Activated T-cell treated with anti-CD3 and anti-CD28 coated beads for 24 hours (primary cell): ENCODE results near the gene MYOF.
"Not testable (repeated sequence)": the region's sequence is repeated elsewhere in the genome, so short reads cannot be mapped to it uniquely, and the experiment has no call there.

ENCODE experiments used
- DNase-seq: peaks from one replicate; pipeline ENCODE4 v3.0.0-alpha.2; 2020; ENCODE audit warnings: low read depth

The MYOF gene

GRCh38 chr10:93420944-93421825, 60.9 kb downstream of the MYOF start:
- DNase-seq, result no peak

DNA sequence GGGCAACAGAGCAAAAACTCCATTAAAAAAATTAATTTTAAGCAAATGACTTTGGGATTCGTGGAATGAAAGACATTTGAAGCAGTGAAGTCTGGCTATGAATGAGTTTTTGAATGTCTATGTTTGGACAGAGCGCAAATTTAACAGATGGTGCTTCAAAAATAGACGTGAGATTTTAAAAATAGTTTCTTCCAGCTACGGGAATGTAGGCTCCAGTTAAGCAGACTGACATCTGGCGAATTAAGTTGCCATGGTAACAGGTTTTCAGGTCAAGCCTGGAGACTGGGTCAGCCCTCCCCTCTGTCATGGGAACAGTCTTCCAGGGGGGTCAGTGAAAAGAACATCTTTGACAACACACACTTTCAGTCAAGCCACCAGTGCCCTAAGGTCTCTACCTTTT, 62.0 kb downstream of the MYOF start:
- DNase-seq, result no peak

DNA sequence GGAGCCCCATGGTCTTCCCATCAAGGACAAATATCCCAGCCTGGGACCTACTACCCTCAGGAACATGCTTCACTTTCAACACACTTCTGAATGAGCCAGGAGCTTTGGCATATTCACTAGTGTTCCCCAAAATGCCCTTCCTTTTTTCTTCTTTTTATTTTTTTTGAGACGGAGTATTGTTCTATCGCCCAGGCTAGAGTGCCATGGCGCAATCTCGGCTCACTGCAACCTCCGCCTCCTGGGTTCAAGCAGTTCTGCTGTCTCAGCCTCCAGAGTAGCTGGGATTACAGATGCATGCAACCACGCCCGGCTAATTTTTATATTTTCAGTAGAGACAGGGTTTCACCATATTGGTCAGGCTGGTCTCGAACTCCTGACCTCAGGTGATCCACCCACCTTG, 63.1 kb downstream of the MYOF start:
- not testable (repeated sequence) for DNase-seq

- no peak for DNase-seq
Measured at GRCh38 chr10:93417921-93418320, 64.2 kb downstream of the MYOF start.

DNA sequence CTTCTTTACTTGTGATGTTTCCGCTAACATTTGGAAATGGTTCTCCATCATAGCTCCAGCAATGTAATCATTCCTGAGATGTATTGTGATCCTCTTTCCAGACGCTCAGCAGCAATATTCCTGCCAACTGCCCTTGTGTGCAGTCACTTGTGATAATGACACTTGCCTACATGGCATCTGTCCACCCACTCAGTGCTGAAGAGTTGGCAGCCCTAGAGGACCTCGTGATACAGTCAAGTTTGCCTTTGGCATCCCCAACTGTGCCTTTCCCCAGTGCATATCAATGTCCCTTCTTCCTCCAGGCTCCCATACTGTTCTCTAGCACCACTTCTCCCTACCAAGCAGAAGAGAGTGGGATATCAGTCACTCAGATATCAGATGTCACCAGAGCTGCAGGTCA, 64.9 kb downstream of the MYOF start:
- no peak for DNase-seq

GRCh38 chr10:93416824-93417223, 65.3 kb downstream of the MYOF start:
- DNase-seq, result no peak

DNA sequence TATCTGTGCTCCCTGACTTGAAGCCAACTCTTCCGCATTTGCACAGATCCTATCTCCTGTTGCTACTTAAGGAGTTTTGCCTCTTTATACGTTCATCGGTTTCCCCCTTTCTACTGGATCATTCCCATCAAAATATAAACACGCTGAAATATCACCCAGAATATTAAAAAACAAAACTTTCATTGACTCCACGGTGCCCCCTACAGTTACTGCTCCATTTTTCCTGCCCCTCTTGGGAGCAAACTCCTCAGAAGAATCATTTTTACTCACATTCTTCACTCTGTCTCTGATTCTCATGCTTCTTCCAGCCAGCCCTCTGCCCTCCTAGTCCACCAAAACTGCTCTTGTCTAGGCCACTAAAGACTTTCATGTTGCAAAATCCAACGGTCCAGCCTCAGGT, 66.4 kb downstream of the MYOF start:
- no peak for DNase-seq

GRCh38 chr10:93413252-93413689, 68.9 kb downstream of the MYOF start:
- no peak for DNase-seq

GRCh38 chr10:93412801-93413200, 69.3 kb downstream of the MYOF start:
- no peak for DNase-seq

GRCh38 chr10:93410697-93411348, 71.3 kb downstream of the MYOF start:
- DNase-seq, result no peak

DNA sequence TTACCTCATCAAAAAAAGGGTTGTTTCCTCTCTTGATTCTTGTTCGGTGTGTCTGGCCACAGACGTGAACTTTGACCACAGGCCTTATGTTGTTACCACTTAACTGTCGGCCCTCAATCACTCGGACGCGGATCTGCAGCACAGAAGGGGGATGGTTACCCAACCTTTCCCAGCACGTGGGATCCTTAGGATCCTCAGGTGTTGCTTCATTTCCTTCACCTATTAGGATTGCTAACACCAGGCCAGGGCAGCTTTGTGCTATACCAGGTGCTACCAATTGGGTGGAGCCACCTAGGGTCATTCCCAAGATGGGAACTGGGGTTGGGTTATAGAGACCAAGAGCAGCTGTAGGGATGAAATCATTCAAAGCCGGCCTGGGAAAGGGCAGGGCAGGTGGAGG, 73.4 kb downstream of the MYOF start:
- DNase-seq, result no peak

- DNase-seq, result no peak
Measured at GRCh38 chr10:93406364-93407145, 75.6 kb downstream of the MYOF start.

DNA sequence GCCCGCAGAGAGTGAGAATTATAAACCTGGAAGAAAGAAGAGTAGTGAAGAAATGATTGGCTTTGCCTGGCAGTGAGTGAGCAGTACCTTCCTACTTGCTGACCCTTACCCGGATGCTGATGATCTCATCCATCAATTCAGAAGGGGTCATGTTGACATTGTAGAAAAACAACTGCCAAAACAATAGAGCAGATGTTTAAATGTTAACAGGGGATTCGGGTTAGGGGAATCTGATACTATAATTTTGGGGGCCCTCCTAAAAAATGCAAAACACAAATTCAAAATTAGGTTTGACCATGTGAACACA, 78.1 kb downstream of the MYOF start:
- no peak for DNase-seq

DNA sequence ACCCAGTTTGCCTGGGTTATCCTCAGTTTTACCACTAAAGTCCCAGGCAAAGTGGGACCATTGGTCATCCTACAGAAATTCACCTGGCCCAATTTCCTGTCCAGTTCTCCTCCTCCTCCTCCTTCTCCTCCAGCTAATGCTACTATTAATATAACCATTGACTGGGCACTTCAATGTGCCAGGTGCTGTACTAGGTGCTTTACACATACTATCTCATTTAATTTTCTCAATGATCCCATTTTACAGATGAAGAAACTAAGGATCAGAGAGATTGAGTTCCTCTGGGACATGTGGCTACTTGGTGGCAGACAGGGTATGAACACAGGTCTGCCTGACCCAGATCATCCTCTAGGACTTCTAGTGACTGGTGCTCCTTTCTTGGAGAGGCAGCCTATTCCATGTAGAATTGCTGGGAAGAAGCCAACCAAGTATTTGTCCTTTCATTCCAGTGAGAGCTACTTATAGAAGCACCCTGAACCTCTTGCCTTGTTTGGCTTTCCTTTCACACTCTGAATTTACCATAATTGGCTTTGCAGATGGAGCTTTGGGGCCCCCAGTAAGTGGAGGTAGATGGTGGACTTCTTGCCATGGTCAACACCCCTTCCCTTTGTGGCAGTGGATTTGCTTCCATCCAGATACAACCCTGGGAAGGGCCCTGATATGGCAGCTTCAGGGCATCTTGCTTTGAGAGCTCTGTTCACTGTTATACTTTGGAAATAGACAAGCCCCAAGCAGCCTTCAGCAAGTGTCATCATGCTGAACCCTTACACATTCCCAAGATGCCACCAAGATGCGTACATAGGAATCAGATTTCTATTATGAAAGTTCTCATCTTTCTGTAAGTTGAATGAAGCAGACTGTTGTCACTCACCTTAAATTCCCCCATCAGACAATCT, 78.7 kb downstream of the MYOF start:
- DNase-seq, result no peak

DNA sequence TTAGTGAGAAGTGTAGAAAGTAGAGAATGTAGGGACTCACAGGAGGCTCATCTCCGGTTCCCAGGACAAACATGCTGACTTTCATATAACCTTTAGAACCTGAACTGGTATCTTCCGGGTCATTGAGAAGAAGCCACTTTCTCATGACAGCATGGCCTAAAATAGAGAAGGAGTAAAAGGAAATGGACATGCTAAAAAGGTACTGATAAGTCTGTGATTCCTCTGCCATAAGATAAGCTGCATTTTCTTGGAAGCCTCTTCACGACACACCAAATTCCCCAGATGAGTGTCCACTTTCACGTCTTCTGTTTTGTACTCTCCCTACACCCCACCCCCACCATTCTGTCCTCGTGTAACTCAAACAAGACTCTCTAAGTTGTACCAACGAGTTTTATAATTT, 79.9 kb downstream of the MYOF start:
- DNase-seq, result no peak

GRCh38 chr10:93398528-93398927, 83.6 kb downstream of the MYOF start:
- no peak for DNase-seq

DNA sequence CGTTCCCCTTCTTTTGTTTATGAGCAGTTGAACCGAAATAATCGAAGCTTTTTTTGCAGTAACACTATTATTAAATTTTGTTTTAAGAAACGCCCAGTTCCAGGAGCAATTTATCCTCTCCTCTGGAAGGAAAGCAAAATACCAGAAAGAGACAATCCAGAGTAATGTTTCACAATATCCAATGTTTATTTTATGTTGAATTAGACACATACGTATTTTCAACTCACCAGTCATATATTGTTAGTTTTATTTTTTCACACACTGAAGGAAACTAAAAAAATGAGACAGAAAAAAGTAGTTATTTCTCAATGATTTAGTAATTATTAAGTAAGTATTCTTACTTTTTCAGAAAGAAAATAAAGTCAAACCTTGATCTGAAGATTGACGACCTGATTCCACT, 85.1 kb downstream of the MYOF start:
- DNase-seq, result no peak

DNA sequence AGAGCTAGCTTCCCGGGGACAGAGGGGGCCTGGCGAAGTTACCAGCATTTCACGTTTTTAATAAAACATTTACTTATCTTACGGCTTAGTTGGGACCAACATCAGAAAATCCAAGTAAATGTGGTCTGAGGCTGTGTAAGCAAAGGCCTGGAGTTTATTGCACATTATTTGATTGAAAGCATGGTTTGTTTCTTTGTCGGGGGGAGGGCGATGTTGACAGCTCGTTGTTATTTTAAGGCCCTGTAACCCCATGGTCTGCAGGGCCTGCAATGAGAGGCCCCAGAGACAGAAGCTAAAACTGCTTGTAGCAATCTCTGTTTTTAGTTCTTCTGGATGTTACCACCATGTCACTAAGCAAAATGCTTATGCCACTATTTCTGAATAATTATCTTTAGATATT, 88.9 kb downstream of the MYOF start:
- DNase-seq, result no peak

DNA sequence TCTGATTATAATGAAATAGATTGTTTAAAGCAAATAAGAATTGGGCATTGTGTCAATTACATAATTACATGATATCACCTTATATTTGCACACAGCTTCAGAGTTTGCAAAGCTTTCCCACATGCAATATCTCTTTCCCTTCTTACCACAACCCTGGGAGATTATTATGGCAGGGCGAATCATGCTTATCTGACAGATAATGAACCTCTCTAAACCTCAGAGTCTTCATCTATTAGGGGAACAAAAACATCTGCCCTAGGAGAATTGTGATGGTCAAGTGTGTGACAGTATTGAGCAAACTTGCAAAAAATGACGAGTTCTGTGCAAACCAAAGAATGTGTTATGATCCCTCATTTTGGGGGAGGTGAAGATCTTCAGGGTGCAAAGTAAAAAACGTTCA, 90.0 kb downstream of the MYOF start:
- DNase-seq, result no peak

DNA sequence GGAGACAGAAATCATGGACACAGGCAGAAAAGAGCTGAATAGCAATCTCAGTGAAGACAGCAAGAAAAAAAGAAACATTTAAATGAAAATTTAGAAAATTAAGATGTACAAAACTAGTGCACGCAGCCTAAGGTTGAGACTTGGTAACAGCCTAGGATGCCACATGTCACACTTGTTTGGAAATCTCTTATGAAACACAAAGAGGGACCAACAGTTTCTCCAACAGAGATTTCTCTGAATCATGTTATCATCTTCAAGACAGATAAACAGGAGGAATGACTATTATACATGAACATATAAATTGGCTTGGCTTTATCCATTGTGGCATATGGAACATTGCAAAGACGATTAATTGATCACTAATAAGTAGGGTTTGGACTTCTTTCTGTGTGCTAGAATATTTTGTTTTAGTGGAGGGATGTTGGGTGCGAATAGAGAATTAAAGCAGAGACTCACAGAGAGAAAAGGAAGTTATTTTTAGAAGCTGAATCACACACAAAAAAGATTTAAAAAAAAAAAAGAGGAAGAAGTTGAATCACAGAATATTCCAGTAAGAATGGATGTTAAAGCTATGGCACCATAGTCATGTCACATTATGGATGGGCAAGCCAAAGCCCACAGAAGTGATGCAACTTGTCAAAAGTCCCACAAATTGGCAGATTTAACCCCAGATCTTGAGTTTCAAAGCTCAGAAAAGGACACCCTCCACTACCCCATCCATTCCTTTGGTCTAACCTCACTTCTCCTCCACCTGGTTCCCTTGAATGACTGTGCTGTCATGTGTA, 91.6 kb downstream of the MYOF start:
- DNase-seq, result no peak
